Gastrocnemius medialis (tissue), 4 donors: ENCODE results near the gene SGK1.

ENCODE experiments used
- CTCF ChIP-seq, 5 experiments: fragments of 450-650 bp in 3 of 5; fragments of 200-600 bp in 2 of 5; sonication (generic) in 2 of 5; IDR thresholded peaks in 4 of 5; conservative IDR thresholded peaks in 1 of 5; 1 replicate in 4 of 5; 2 replicates in 1 of 5; pipeline ENCODE4 v1.5.1; 2016 to 2019; ENCODE audit warnings: antibody characterized with exemption in 5 of 5, mild to moderate bottlenecking in 3 of 5, moderate library complexity in 3 of 5
- POLR2A ChIP-seq, 2 donors: fragments of 450-650 bp; IDR thresholded peaks; one replicate each; pipeline ENCODE4 v1.6.1; 2017; ENCODE audit warnings: antibody characterized with exemption in 2 of 2, mild to moderate bottlenecking in 2 of 2, moderate library complexity in 2 of 2

DNA sequence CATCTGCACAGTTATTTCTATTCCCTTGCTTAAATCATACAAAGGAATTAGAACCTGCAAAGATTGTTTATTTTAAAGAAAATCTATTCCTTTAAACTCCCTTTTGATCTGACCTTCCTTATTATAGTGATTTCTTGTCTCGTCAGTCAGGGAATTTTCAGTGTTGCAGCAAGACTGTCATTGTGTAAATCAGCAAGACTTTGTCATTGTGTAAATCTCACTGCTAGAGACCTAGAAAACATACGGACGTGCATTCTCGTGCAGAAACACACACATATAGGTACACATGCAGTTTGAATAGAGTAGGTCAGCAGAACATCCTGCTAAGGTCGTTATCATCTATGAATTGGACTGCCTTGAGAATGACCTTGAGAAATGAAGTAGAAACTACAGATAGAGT lies 6.2 kb upstream of the SGK1 start:
- no peak for TF ChIP-seq CTCF (IDR thresholded peaks at IDR 0.05 in 4 of 5, conservative IDR thresholded peaks at IDR 0.05 in 1 of 5)
- TF ChIP-seq POLR2A (IDR thresholded peaks at IDR 0.05), result no peak
